Endothelial cell of umbilical vein (primary cell): ENCODE results near the gene STK38L. TPM values are rescaled to one million over a fixed set of nuclear protein-coding genes. Genes with fewer than 3 reads are reported as not detected.

ENCODE experiments used
- BruUV-seq: library from RNA; stranded (reverse); fragments of 400-500 nt; replicated peaks from 2 replicates; lab custom pipeline; 2021; lab: Mats Ljungman, UMichigan
- CTCF ChIA-PET: fragments of 300-600, 350-600 bp; sonication (Branson Sonifier 250); formaldehyde crosslinking; loops from one replicate; lab custom pipeline; 2021; ENCODE audit warnings: antibody characterized with exemption, inconsistent platforms; lab: Charles Lee
- POLR2A ChIA-PET: fragments of 300-600, 350-600 bp; sonication (Branson Sonifier 250); formaldehyde crosslinking; loops from one replicate; lab custom pipeline; 2021; ENCODE audit warnings: antibody characterized with exemption, inconsistent platforms; lab: Charles Lee
- DNase-seq: peaks from one replicate; pipeline ENCODE4 v3.0.0-alpha.2; 2011; ENCODE audit warnings: low read depth, low spot score
- FAIRE-seq: peaks from 2 replicates; lab custom pipeline; 2011; peaks lifted over from hg19 to GRCh38; lab: Jason Lieb, UNC
- H2AFZ ChIP-seq: 2 replicates; pipeline ENCODE4 v1.6.0; 2012; ENCODE audit warnings: low read depth, low read length, control low read depth, inconsistent platforms
- H3K27ac ChIP-seq: 2 replicates; pipeline ENCODE4 v1.5.1; 2011; ENCODE audit warnings: low read depth, mild to moderate bottlenecking, control low read depth, low read length, moderate library complexity; ENCODE audit not compliant: insufficient read depth
- H3K27me3 ChIP-seq, 2 experiments: 2 replicates each; pipeline versions ENCODE4 v1.6.0 to v1.6.1; 2011; ENCODE audit warnings: low read length in 2 of 2, mixed read lengths in 1 of 2; ENCODE audit not compliant: control insufficient read depth in 2 of 2, insufficient read depth in 2 of 2
- H3K36me3 ChIP-seq, 2 experiments: 2 replicates in 1 of 2; 3 replicates in 1 of 2; pipeline ENCODE4 v1.5.1; 2011; ENCODE audit warnings: low read length in 2 of 2, mild to moderate bottlenecking in 1 of 2, moderate library complexity in 1 of 2; ENCODE audit not compliant: control insufficient read depth in 2 of 2, insufficient read depth in 2 of 2; ENCODE audit errors: extremely low read depth in 1 of 2
- H3K4me1 ChIP-seq: 3 replicates; pipeline ENCODE4 v1.5.1; 2011; ENCODE audit warnings: mild to moderate bottlenecking, low read length; ENCODE audit not compliant: control insufficient read depth, insufficient read depth; ENCODE audit errors: extremely low read depth
- H3K4me2 ChIP-seq: 2 replicates; pipeline ENCODE4 v1.6.1; 2011; ENCODE audit warnings: low read length, control low read depth, mixed read lengths; ENCODE audit not compliant: insufficient read depth
- H3K4me3 ChIP-seq, 3 experiments: fragments of 200-600 bp in 1 of 3; sonication (generic), shearing (Covaris generic) in 1 of 3; replicated peaks in 1 of 3; 2 replicates each; pipeline ENCODE4 v1.5.1; 2011 to 2016; ENCODE audit warnings: control low read depth in 3 of 3, low read length in 3 of 3, mild to moderate bottlenecking in 2 of 3, inconsistent platforms in 1 of 3, low read depth in 1 of 3, moderate library complexity in 1 of 3; ENCODE audit not compliant: insufficient read depth in 1 of 3
- H3K79me2 ChIP-seq: 2 replicates; pipeline ENCODE4 v1.6.0; 2012; ENCODE audit warnings: low read length, inconsistent platforms; ENCODE audit not compliant: control insufficient read depth, insufficient read depth
- H3K9ac ChIP-seq: replicated peaks from 2 replicates; pipeline ENCODE3; 2011; ENCODE audit warnings: low read length, control low read depth; ENCODE audit not compliant: insufficient read depth; ENCODE audit errors: extremely low read depth
- H3K9me1 ChIP-seq: replicated peaks from 3 replicates; pipeline ENCODE4 v1.6.0; 2011; ENCODE audit warnings: mild to moderate bottlenecking, low read length; ENCODE audit not compliant: control insufficient read depth, insufficient read depth; ENCODE audit errors: extremely low read depth
- H3K9me3 ChIP-seq: replicated peaks from 2 replicates; pipeline ENCODE4 v1.5.1; 2012; ENCODE audit warnings: low read length, inconsistent platforms; ENCODE audit not compliant: control insufficient read depth, insufficient read depth
- H4K20me1 ChIP-seq: replicated peaks from 2 replicates; pipeline ENCODE3; 2011; ENCODE audit warnings: mild to moderate bottlenecking, low read length; ENCODE audit not compliant: control insufficient read depth, insufficient read depth; ENCODE audit errors: extremely low read depth
- EZH2 ChIP-seq: IDR thresholded peaks from 2 replicates; pipeline ENCODE4 v1.6.1; 2012; ENCODE audit warnings: borderline replicate concordance, low read depth, mild to moderate bottlenecking, moderate library complexity, low read length, inconsistent platforms; ENCODE audit not compliant: severe bottlenecking
- FOS ChIP-seq: IDR thresholded peaks from 2 replicates; pipeline ENCODE4 v1.6.1; 2011; ENCODE audit warnings: mild to moderate bottlenecking, low read length, moderate library complexity, borderline replicate concordance; ENCODE audit not compliant: insufficient read depth
- GATA2 ChIP-seq: IDR thresholded peaks from 2 replicates; pipeline ENCODE4 v1.7.0; 2011; ENCODE audit warnings: low read depth, mild to moderate bottlenecking, moderate library complexity, mixed read lengths, low read length; ENCODE audit not compliant: insufficient read length, insufficient read depth
- JUN ChIP-seq: IDR thresholded peaks from 2 replicates; pipeline ENCODE4 v1.6.1; 2011; ENCODE audit warnings: borderline replicate concordance, low read depth; ENCODE audit not compliant: insufficient read length, insufficient read depth
- MYC ChIP-seq: IDR thresholded peaks from one replicate; pipeline ENCODE4 v1.6.1; 2011; ENCODE audit warnings: mild to moderate bottlenecking, low read depth, low read length
- POLR2A ChIP-seq: IDR thresholded peaks from 2 replicates; pipeline ENCODE4 v1.6.1; 2012; ENCODE audit warnings: low read depth, mild to moderate bottlenecking, control low read depth, low read length
- POLR2AphosphoS5 ChIP-seq: IDR thresholded peaks from 2 replicates; pipeline ENCODE4 v1.6.1; 2012; ENCODE audit warnings: low read depth, mild to moderate bottlenecking, control low read depth, low read length, moderate library complexity; ENCODE audit not compliant: insufficient read depth
- dilution Hi-C: fragments of 300-500 bp; cut with MboI; formaldehyde crosslinking; loops from one replicate; pipeline ENCODE4 v1.15.0; 2019; ENCODE audit warnings: low sequenced_read_pairs; ENCODE audit not compliant: extremely low pct_ligation_motif_present
- intact Hi-C: fragments of 100-400 bp; cut with micrococcal nuclease; formaldehyde crosslinking; loops from one replicate; pipeline ENCODE4 v1.10.0; 2022
- polyA plus RNA-seq, 4 experiments: library from polyadenylated mRNA; depleted of rRNA in 3 of 4; stranded (reverse) in 3 of 4; unstranded in 1 of 4; fragments of >200 nt; gene quantifications; 2 replicates each; pipeline versions ENCODE4 v1.2.1 to v1.2.3, GENCODE V29; 2011 to 2012; ENCODE audit warnings: missing spikeins in 1 of 4
- total RNA-seq: library from RNA; stranded (reverse); gene quantifications from 2 replicates; pipeline ENCODE4 v1.2.3, GENCODE V29; 2021
- TF ChIP-seq, protein P1 (sequence below), 2 donors: IDR thresholded peaks; 1 replicate in 1 of 2; 2 replicates in 1 of 2; pipeline ENCODE4 v1.5.1; 2011; ENCODE audit warnings: low read length in 2 of 2, mild to moderate bottlenecking in 2 of 2, moderate library complexity in 2 of 2, control low read depth in 1 of 2, inconsistent platforms in 1 of 2, low read depth in 1 of 2; ENCODE audit not compliant: insufficient read depth in 1 of 2; ENCODE audit errors: extremely low read depth in 1 of 2

Gene STK38L
- total and polyA plus RNA-seq, 2 donors (not counting 3 experiments of a cell fraction or from before 2014, with no cell fraction given), result 14.7 to 58.4 TPM

DNA sequence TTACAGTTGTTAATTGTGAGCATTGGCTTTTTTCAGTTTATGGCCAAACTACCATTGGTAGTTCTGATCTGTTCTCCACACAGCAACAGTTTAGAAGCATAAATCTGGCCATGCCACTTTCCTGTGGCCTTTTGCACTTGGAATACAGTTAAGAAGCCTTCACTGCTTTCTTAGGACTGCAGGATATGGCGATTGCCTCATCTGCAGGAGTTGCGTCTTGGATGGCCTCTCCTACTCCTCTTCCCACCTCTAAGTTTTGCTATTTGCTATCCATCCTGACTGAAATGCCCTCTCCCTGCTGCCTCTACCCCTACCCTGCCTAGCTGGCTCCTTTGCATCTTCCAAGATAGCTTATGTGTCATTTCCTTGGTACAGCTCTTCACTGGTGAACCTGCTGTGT is 75.8 kb downstream of the STK38L start:
- no TSS peak for BruUV-seq
- no peak overlapping the region for H3K4me2 ChIP-seq
- CTCF ChIA-PET, result interaction anchor here (1.1 to 7.7 kb wide), 4 partner anchors 12 to 435 kb away, joined by 3 to 59 read pairs (median 4); no protein-coding TSS in a partner anchor

DNA sequence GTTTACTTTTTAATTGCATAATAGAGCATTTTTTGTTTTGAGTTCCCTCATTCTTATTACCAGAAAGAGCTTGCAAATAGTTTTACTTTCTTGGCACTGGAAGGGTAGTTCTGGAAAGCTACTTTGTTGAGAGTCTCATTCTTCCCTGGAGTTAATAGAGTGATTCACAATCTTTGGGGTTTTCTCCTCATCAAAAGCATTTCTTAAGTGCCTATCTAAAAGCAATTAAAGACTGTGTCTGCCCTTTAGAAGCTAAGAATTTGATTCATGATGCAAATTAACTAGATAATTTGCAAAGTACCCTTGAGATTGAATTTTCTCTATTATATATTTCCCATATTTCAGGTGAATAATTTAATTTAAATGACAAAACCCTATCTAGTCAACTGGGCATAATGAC is 80.4 kb downstream of the STK38L start:
- Histone ChIP-seq H3K27me3 (no peaks in the 10 kb centered on the region), H3K4me1 (no peaks in the 10 kb centered on the region), H3K4me2 (no peak overlapping the region), H4K20me1 (no peaks in the 10 kb centered on the region), H2AFZ (no peak overlapping the region), H3K9me1 (no peaks in the 10 kb centered on the region), H3K4me3 (no peak overlapping the region), H3K79me2 (no peaks in the 10 kb centered on the region), H3K9ac (no peak overlapping the region), H3K9me3 (no peaks in the 10 kb centered on the region), H3K27ac (no peak overlapping the region), H3K36me3 (peaks cover 10 to 18% of the 10 kb centered on the region in 2 experiments)
- no peak for TF ChIP-seq POLR2AphosphoS5
- TF ChIP-seq, protein P1, sequence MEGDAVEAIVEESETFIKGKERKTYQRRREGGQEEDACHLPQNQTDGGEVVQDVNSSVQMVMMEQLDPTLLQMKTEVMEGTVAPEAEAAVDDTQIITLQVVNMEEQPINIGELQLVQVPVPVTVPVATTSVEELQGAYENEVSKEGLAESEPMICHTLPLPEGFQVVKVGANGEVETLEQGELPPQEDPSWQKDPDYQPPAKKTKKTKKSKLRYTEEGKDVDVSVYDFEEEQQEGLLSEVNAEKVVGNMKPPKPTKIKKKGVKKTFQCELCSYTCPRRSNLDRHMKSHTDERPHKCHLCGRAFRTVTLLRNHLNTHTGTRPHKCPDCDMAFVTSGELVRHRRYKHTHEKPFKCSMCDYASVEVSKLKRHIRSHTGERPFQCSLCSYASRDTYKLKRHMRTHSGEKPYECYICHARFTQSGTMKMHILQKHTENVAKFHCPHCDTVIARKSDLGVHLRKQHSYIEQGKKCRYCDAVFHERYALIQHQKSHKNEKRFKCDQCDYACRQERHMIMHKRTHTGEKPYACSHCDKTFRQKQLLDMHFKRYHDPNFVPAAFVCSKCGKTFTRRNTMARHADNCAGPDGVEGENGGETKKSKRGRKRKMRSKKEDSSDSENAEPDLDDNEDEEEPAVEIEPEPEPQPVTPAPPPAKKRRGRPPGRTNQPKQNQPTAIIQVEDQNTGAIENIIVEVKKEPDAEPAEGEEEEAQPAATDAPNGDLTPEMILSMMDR (IDR thresholded peaks at IDR 0.05; ENCODE audit: extremely low read depth in 1 of 2, insufficient read depth in 1 of 2, low read depth in 1 of 2, low read length in 2 of 2), result no peak
- no peak for TF ChIP-seq FOS
- no peak for TF ChIP-seq JUN
- no peak for TF ChIP-seq MYC
- TF ChIP-seq EZH2, result no peak
- no TSS peak for BruUV-seq
- CTCF ChIA-PET, result interaction anchor here (0.6 to 2.4 kb wide), 5 partner anchors 18 to 309 kb away, joined by 3 to 11 read pairs (median 5); no protein-coding TSS in a partner anchor
- DNase-seq, result no peak
- no peak for FAIRE-seq
- POLR2A ChIA-PET, result no interaction called here
- intact Hi-C loops (no loop called here), dilution Hi-C loops (no loop called here)

More for the DNA sequence above, 75.8 kb downstream of the STK38L start:
- DNase-seq, result no peak
- Histone ChIP-seq H4K20me1 (no peaks in the 10 kb centered on the region), H3K4me3 (no peak overlapping the region), H3K4me1 (no peaks in the 10 kb centered on the region), H2AFZ (no peak overlapping the region), H3K27me3 (no peaks in the 10 kb centered on the region), H3K79me2 (no peaks in the 10 kb centered on the region), H3K36me3 (peaks cover 4 to 20% of the 10 kb centered on the region in 2 experiments), H3K9me3 (no peaks in the 10 kb centered on the region), H3K9me1 (no peaks in the 10 kb centered on the region), H3K27ac (no peak overlapping the region), H3K9ac (no peak overlapping the region)
- POLR2A ChIA-PET, result no interaction called here
- dilution Hi-C loops (no loop called here), intact Hi-C loops (no loop called here)
- FAIRE-seq, result no peak
- no peak for TF ChIP-seq POLR2A
- TF ChIP-seq, protein P1 (IDR thresholded peaks at IDR 0.05; ENCODE audit: extremely low read depth in 1 of 2, insufficient read depth in 1 of 2, low read depth in 1 of 2, low read length in 2 of 2), result no peak
- TF ChIP-seq JUN, result no peak
- TF ChIP-seq MYC, result no peak
- no peak for TF ChIP-seq POLR2AphosphoS5
- no peak for TF ChIP-seq GATA2
- TF ChIP-seq EZH2, result no peak
